ENCODE measurements around the gene DNAH12.
"Not testable (repeated sequence)": the region's sequence is repeated elsewhere in the genome, so short reads cannot be mapped to it uniquely, and the experiment has no call there.

Gene DNAH12

GRCh38 chr3:57538465-57538864 is 5.7 kb downstream of the DNAH12 start:
- no peak for DNase-seq (ENCODE audit: low read depth)

GRCh38 chr3:57530071-57530608 is 14.0 kb downstream of the DNAH12 start:
- DNase-seq (ENCODE audit: low read depth) = no peak

GRCh38 chr3:57518276-57518915 is 25.7 kb downstream of the DNAH12 start:
- DNase-seq (ENCODE audit: low read depth) = no peak

- DNase-seq (ENCODE audit: low read depth) = no peak
Measured at GRCh38 chr3:57512166-57512565, 32.0 kb downstream of the DNAH12 start.

GRCh38 chr3:57505901-57506300 is 38.2 kb downstream of the DNAH12 start:
- no peak for DNase-seq (ENCODE audit: low read depth)

GRCh38 chr3:57500506-57500905 is 43.6 kb downstream of the DNAH12 start:
- no peak for DNase-seq (ENCODE audit: low read depth)

- no peak for DNase-seq (ENCODE audit: low read depth)
Measured at GRCh38 chr3:57497904-57498303, 46.2 kb downstream of the DNAH12 start.

GRCh38 chr3:57484563-57484962 is 59.6 kb downstream of the DNAH12 start:
- DNase-seq (ENCODE audit: low read depth) = no peak

- DNase-seq (ENCODE audit: low read depth) = not testable (repeated sequence)
Measured at GRCh38 chr3:57477193-57477592, 67.0 kb downstream of the DNAH12 start.

GRCh38 chr3:57464801-57465200 is 79.3 kb downstream of the DNAH12 start:
- DNase-seq (ENCODE audit: low read depth) = no peak

- DNase-seq (ENCODE audit: low read depth) = no peak
Measured at GRCh38 chr3:57464011-57464410, 80.1 kb downstream of the DNAH12 start.

GRCh38 chr3:57451150-57451846 is 92.8 kb downstream of the DNAH12 start:
- no peak for DNase-seq (ENCODE audit: low read depth)

- DNase-seq (ENCODE audit: low read depth) = not testable (repeated sequence)
Measured at GRCh38 chr3:57449276-57449847, 94.8 kb downstream of the DNAH12 start.

- not testable (repeated sequence) for DNase-seq (ENCODE audit: low read depth)
Measured at GRCh38 chr3:57448489-57448888, 95.7 kb downstream of the DNAH12 start.

- no peak for DNase-seq (ENCODE audit: low read depth)
Measured at GRCh38 chr3:57446318-57446841, 97.8 kb downstream of the DNAH12 start.

- DNase-seq (ENCODE audit: low read depth) = no peak
Measured at GRCh38 chr3:57444469-57444868, 99.7 kb downstream of the DNAH12 start.

GRCh38 chr3:57440144-57440543 is 104.0 kb downstream of the DNAH12 start:
- not testable (repeated sequence) for DNase-seq (ENCODE audit: low read depth)

GRCh38 chr3:57438460-57438859 is 105.7 kb downstream of the DNAH12 start:
- not testable (repeated sequence) for DNase-seq (ENCODE audit: low read depth)

- no peak for DNase-seq (ENCODE audit: low read depth)
Measured at GRCh38 chr3:57436195-57436761, 107.9 kb downstream of the DNAH12 start.

GRCh38 chr3:57434041-57434440 is 110.1 kb downstream of the DNAH12 start:
- DNase-seq (ENCODE audit: low read depth) = no peak

- no peak for DNase-seq (ENCODE audit: low read depth)
Measured at GRCh38 chr3:57423335-57423734, 120.8 kb downstream of the DNAH12 start.

GRCh38 chr3:57421336-57421735 is 122.8 kb downstream of the DNAH12 start:
- no peak for DNase-seq (ENCODE audit: low read depth)

- no peak for DNase-seq (ENCODE audit: low read depth)
Measured at GRCh38 chr3:57420001-57420400, 124.1 kb downstream of the DNAH12 start.

Data from stimulated activated CD8-positive, alpha-beta memory T cell treated with anti-CD3 and anti-CD28 coated beads, Interleukin-15, amount 100 ng/mL, for 24 hours (primary cell).